OCI-LY7 (cell line): ENCODE data around the gene TRIM8. TPM values are rescaled to one million over a fixed set of nuclear protein-coding genes. Genes with fewer than 3 reads are reported as not detected.

Experiments used
- BruUV-seq: library from RNA; stranded (reverse); fragments of 400-500 nt; replicated peaks from 2 replicates; lab custom pipeline; 2021; lab: Mats Ljungman, UMichigan
- CTCF ChIA-PET: fragments of 300-600 bp; sonication (Branson Sonifier 250); formaldehyde crosslinking; loops from one replicate; lab custom pipeline; 2022; ENCODE audit warnings: antibody characterized with exemption; ENCODE audit not compliant: unreplicated experiment; lab: Charles Lee
- POLR2A ChIA-PET: fragments of 300-600 bp; sonication (Branson Sonifier 250); formaldehyde crosslinking; loops from one replicate; lab custom pipeline; 2022; ENCODE audit warnings: antibody characterized with exemption; lab: Charles Lee
- DNase-seq: peaks from one replicate; pipeline ENCODE4 v3.0.0-alpha.2; 2015; ENCODE audit warnings: low spot score
- H2AFZ ChIP-seq: fragments of 200-600 bp; sonication (generic), shearing (Covaris generic); 2 replicates; pipeline ENCODE4 v1.6.1; 2014; ENCODE audit warnings: mild to moderate bottlenecking, antibody characterized with exemption, low read length, moderate library complexity
- H3K27ac ChIP-seq: fragments of 200-600 bp; sonication (generic); 2 replicates; pipeline ENCODE4 v1.5.1; 2014; ENCODE audit warnings: mixed run types, low read depth, mild to moderate bottlenecking, moderate library complexity, low read length, inconsistent platforms; ENCODE audit not compliant: poor library complexity, severe bottlenecking
- H3K36me3 ChIP-seq: fragments of 200-600 bp; sonication (generic); 2 replicates; pipeline ENCODE4 v1.6.1; 2014; ENCODE audit warnings: mild to moderate bottlenecking, antibody characterized with exemption, low read length, moderate library complexity, mixed read lengths; ENCODE audit not compliant: insufficient read depth
- H3K4me1 ChIP-seq: fragments of 200-600 bp; sonication (generic); 2 replicates; pipeline ENCODE4 v1.5.1; 2014; ENCODE audit warnings: mild to moderate bottlenecking, low read length; ENCODE audit not compliant: insufficient read depth, poor library complexity, severe bottlenecking
- H3K4me2 ChIP-seq: fragments of 200-600 bp; sonication (generic); 2 replicates; pipeline ENCODE4 v1.6.1; 2014; ENCODE audit warnings: mild to moderate bottlenecking, low read length
- H3K4me3 ChIP-seq: fragments of 200-600 bp; sonication (generic); 2 replicates; pipeline ENCODE4 v1.5.1; 2014; ENCODE audit warnings: mild to moderate bottlenecking, low read depth, low read length; ENCODE audit not compliant: poor library complexity, severe bottlenecking
- H3K79me2 ChIP-seq: fragments of 200-600 bp; sonication (generic); 2 replicates; pipeline ENCODE4 v1.6.1; 2016; ENCODE audit warnings: low read depth, mild to moderate bottlenecking, low read length, moderate library complexity, mixed read lengths; ENCODE audit not compliant: insufficient read depth
- H3K9me2 ChIP-seq: fragments of 200-600 bp; sonication (generic); 2 replicates; pipeline ENCODE4 v1.6.1; 2016; ENCODE audit warnings: mild to moderate bottlenecking, low read length, mixed read lengths; ENCODE audit not compliant: insufficient read depth
- H3K9me3 ChIP-seq: fragments of 200-600 bp; sonication (generic); 2 replicates; pipeline ENCODE4 v1.6.1; 2014; ENCODE audit warnings: mild to moderate bottlenecking, mixed run types, low read length, mixed read lengths
- H4K20me1 ChIP-seq: fragments of 200-600 bp; sonication (generic); 2 replicates; pipeline ENCODE4 v1.6.1; 2014; ENCODE audit warnings: mild to moderate bottlenecking, antibody characterized with exemption, low read length, moderate library complexity, mixed read lengths; ENCODE audit not compliant: insufficient read depth
- CTCF ChIP-seq: fragments of 200-600 bp; sonication (generic); conservative IDR thresholded peaks from 2 replicates; pipeline ENCODE4 v1.5.1; 2014; ENCODE audit warnings: mild to moderate bottlenecking, antibody characterized with exemption, low read length, moderate library complexity, mixed read lengths
- EZH2phosphoT487 ChIP-seq: fragments of 200-600 bp; sonication (generic); IDR thresholded peaks from 2 replicates; pipeline ENCODE4 v1.6.1; 2018; ENCODE audit warnings: low read depth, borderline replicate concordance, mild to moderate bottlenecking, mixed run types, antibody characterized with exemption, low read length, moderate library complexity, mixed read lengths
- intact Hi-C: fragments of 100-400 bp; cut with micrococcal nuclease; formaldehyde crosslinking; loops from one replicate; pipeline ENCODE4 v1.10.0; 2022; ENCODE audit not compliant: unreplicated experiment
- total RNA-seq, 2 experiments: library from RNA; depleted of rRNA in 1 of 2; stranded (reverse); fragments of >200 nt in 1 of 2; shearing (Covaris generic) in 1 of 2; gene quantifications; 2 replicates each; pipeline ENCODE4 v1.2.3, GENCODE V29; 2014 to 2022

The TRIM8 gene
- total RNA-seq, 2 experiments from 2014 or later = 54.2 to 92.1 TPM

- Histone ChIP-seq H3K27ac (no peak overlapping the region), H4K20me1 (no peaks in the 10 kb centered on the region), H3K4me3 (no peak overlapping the region), H3K36me3 (no peaks in the 10 kb centered on the region), H3K9me3 (no peaks in the 10 kb centered on the region), H3K79me2 (no peaks in the 10 kb centered on the region), H3K9me2 (no peaks in the 10 kb centered on the region), H2AFZ (no peak overlapping the region), H3K4me1 (no peaks in the 10 kb centered on the region), H3K4me2 (no peak overlapping the region)
- ChIA-PET POLR2A (no interaction called here), CTCF (interaction anchor here (0.6 to 1.0 kb wide), 2 partner anchors 49 to 352 kb away, joined by 3 to 5 read pairs; no protein-coding TSS in a partner anchor)
- intact Hi-C loops = no loop called here
- BruUV-seq = no TSS peak
- TF ChIP-seq CTCF (no peak), EZH2phosphoT487 (no peak)
- DNase-seq = no peak
These were observed 48.4 kb upstream of the TRIM8 start for GRCh38 chr10:102595897-102596296.

GRCh38 chr10:102596506-102596971, 47.7 kb upstream of the TRIM8 start:
- intact Hi-C loops = no loop called here
- Histone ChIP-seq H3K4me3 (no peak overlapping the region), H3K9me3 (no peaks in the 10 kb centered on the region), H3K27ac (no peak overlapping the region), H3K9me2 (no peaks in the 10 kb centered on the region), H2AFZ (no peak overlapping the region), H3K4me1 (no peaks in the 10 kb centered on the region), H3K4me2 (no peak overlapping the region), H3K79me2 (no peaks in the 10 kb centered on the region), H3K36me3 (no peaks in the 10 kb centered on the region), H4K20me1 (no peaks in the 10 kb centered on the region)
- ChIA-PET POLR2A (no interaction called here), CTCF (interaction anchor here (1.0 kb wide), 1 partner anchor 48 kb away, joined by 5 read pairs; no protein-coding TSS in a partner anchor)
- peak; percentile 64 for DNase-seq
- BruUV-seq = no TSS peak
- TF ChIP-seq CTCF = peak; percentile 90
- TF ChIP-seq EZH2phosphoT487 = no peak

- Histone ChIP-seq H3K4me2 (no peak overlapping the region), H3K4me1 (no peaks in the 10 kb centered on the region), H3K27ac (no peak overlapping the region), H2AFZ (no peak overlapping the region), H3K9me3 (no peaks in the 10 kb centered on the region), H3K9me2 (no peaks in the 10 kb centered on the region), H3K4me3 (no peak overlapping the region), H3K79me2 (no peaks in the 10 kb centered on the region), H4K20me1 (no peaks in the 10 kb centered on the region), H3K36me3 (no peaks in the 10 kb centered on the region)
- no peak for DNase-seq
- no TSS peak for BruUV-seq
- ChIA-PET POLR2A (no interaction called here), CTCF (interaction anchor here (1.0 kb wide), 1 partner anchor 47 kb away, joined by 5 read pairs; no protein-coding TSS in a partner anchor)
- TF ChIP-seq EZH2phosphoT487 (no peak), CTCF (no peak)
- intact Hi-C loops = no loop called here
These were observed 46.9 kb upstream of the TRIM8 start for GRCh38 chr10:102597131-102597991.
